Liver (tissue), 9 donors: ENCODE results near the gene PEX11G. TPM values are rescaled to one million over a fixed set of nuclear protein-coding genes. Genes with fewer than 3 reads are reported as not detected.
"Not testable (repeated sequence)": the region's sequence is repeated elsewhere in the genome, so short reads cannot be mapped to it uniquely, and the experiment has no call there.

Source experiments
- DNase-seq: peaks from one replicate; pipeline ENCODE4 v3.0.0-alpha.2; 2017; ENCODE audit warnings: low spot score
- H3K27ac ChIP-seq, 2 donors: one replicate each; pipeline ENCODE4 v1.7.0; 2013; ENCODE audit warnings: inconsistent platforms in 2 of 2, low read length in 2 of 2, control low read depth in 1 of 2, low read depth in 1 of 2, mild to moderate bottlenecking in 1 of 2
- H3K27me3 ChIP-seq, 4 donors: one replicate each; pipeline versions ENCODE4 v1.6.1 to v1.7.0; 2013; ENCODE audit warnings: low read length in 3 of 4, inconsistent platforms in 1 of 4, mild to moderate bottlenecking in 1 of 4, moderate library complexity in 1 of 4; ENCODE audit not compliant: control insufficient read depth in 4 of 4, insufficient read depth in 4 of 4
- H3K36me3 ChIP-seq, 4 donors: one replicate each; pipeline versions ENCODE4 v1.6.1 to v1.7.0; 2013; ENCODE audit warnings: low read length in 3 of 4, mild to moderate bottlenecking in 3 of 4, low read depth in 1 of 4, moderate library complexity in 1 of 4; ENCODE audit not compliant: control insufficient read depth in 4 of 4, insufficient read depth in 3 of 4
- H3K4me1 ChIP-seq, 4 donors: one replicate each; pipeline versions ENCODE4 v1.6.1 to v1.7.0; 2013; ENCODE audit warnings: low read length in 3 of 4, mild to moderate bottlenecking in 3 of 4, moderate library complexity in 1 of 4; ENCODE audit not compliant: control insufficient read depth in 4 of 4, insufficient read depth in 4 of 4
- H3K4me3 ChIP-seq, 3 donors: one replicate each; pipeline versions ENCODE4 v1.6.1 to v1.7.0; 2013; ENCODE audit warnings: low read length in 3 of 3, control low read depth in 1 of 3, low read depth in 1 of 3, mild to moderate bottlenecking in 1 of 3
- H3K9ac ChIP-seq, 2 donors: one replicate each; pipeline ENCODE4 v1.7.0; 2013; ENCODE audit warnings: low read length in 2 of 2, mild to moderate bottlenecking in 2 of 2, moderate library complexity in 2 of 2, control low read depth in 1 of 2, low read depth in 1 of 2
- H3K9me3 ChIP-seq, 4 donors: one replicate each; pipeline versions ENCODE4 v1.6.1 to v1.7.0; 2013; ENCODE audit warnings: low read length in 3 of 4; ENCODE audit not compliant: control insufficient read depth in 4 of 4
- CTCF ChIP-seq: fragments of 150-350 bp; IDR thresholded peaks from 2 replicates; pipeline ENCODE4 v1.5.1; 2017; ENCODE audit warnings: improper control_type of control experiment, low read depth, low read length; ENCODE audit not compliant: missing input control
- EGR1 ChIP-seq, 2 donors: IDR thresholded peaks; 2 replicates each; pipeline ENCODE4 v1.6.1; 2016 to 2018; ENCODE audit warnings: antibody characterized with exemption in 2 of 2, low read depth in 2 of 2
- FOXA1 ChIP-seq: IDR thresholded peaks from 2 replicates; pipeline ENCODE4 v1.6.1; 2016; ENCODE audit warnings: antibody characterized with exemption
- FOXA2 ChIP-seq: IDR thresholded peaks from 2 replicates; pipeline ENCODE4 v1.6.1; 2016; ENCODE audit warnings: antibody characterized with exemption
- HNF4A ChIP-seq, 2 donors: conservative IDR thresholded peaks; 2 replicates each; pipeline ENCODE4 v1.6.1; 2016; ENCODE audit warnings: antibody characterized with exemption in 2 of 2, mild to moderate bottlenecking in 2 of 2
- HNF4G ChIP-seq: IDR thresholded peaks from 2 replicates; pipeline ENCODE4 v1.6.1; 2016; ENCODE audit warnings: antibody characterized with exemption
- JUND ChIP-seq, 2 donors: IDR thresholded peaks; 2 replicates each; pipeline ENCODE4 v1.6.1; 2016; ENCODE audit warnings: antibody characterized with exemption in 2 of 2
- NR2F2 ChIP-seq: IDR thresholded peaks from 2 replicates; pipeline ENCODE4 v1.6.1; 2016; ENCODE audit warnings: antibody characterized with exemption
- RAD21 ChIP-seq, 2 donors: IDR thresholded peaks; 2 replicates each; pipeline ENCODE4 v1.6.1; 2016; ENCODE audit warnings: antibody characterized with exemption in 2 of 2, mild to moderate bottlenecking in 2 of 2
- REST ChIP-seq: IDR thresholded peaks from 2 replicates; pipeline ENCODE4 v1.6.1; 2016; ENCODE audit warnings: antibody characterized with exemption, mild to moderate bottlenecking
- RXRA ChIP-seq, 2 donors: IDR thresholded peaks; 2 replicates each; pipeline ENCODE4 v1.6.1; 2017 to 2018; ENCODE audit warnings: antibody characterized with exemption in 2 of 2, mild to moderate bottlenecking in 1 of 2
- SP1 ChIP-seq: IDR thresholded peaks from 2 replicates; pipeline ENCODE4 v1.6.1; 2018; ENCODE audit warnings: antibody characterized with exemption, mild to moderate bottlenecking
- ZBTB33 ChIP-seq: IDR thresholded peaks from 2 replicates; pipeline ENCODE4 v1.6.1; 2016; ENCODE audit warnings: antibody characterized with exemption
- WGBS: extraction: QIAGEN DNeasy Blood & Tissue Kit; methylation state at CpG from one replicate; pipeline ENCODE4 v1.1.7; 2013; 5-methylcytosine and 5-hydroxymethylcytosine counted together
- polyA plus RNA-seq, 2 donors: library from polyadenylated mRNA; stranded (reverse) in 1 of 2; unstranded in 1 of 2; fragments of 200-250 nt in 1 of 2; fragments of >200 nt in 1 of 2; fragmentation: Nextera tagmentation in 1 of 2; extraction: Ambion mirVana in 1 of 2; gene quantifications; one replicate each; pipeline versions ENCODE4 v1.2.1 to v1.2.3, GENCODE V29; 2013 to 2015
- total RNA-seq, 2 donors: library from RNA; depleted of rRNA; stranded (reverse); fragments of >200 nt; gene quantifications; one replicate each; pipeline ENCODE4 v1.2.3, GENCODE V29; 2014
- donor health status: healthy.
- donor health status: healthy.
- donor health status: healthy.
- donor health status: healthy.
- donor health status: healthy.

The PEX11G gene
- total and polyA plus RNA-seq, 4 donors = 1.9 to 10.9 (median 8.2) TPM

- 95% methylated on average over 10 of the region's 10 CpGs for WGBS
Measured at GRCh38 chr19:7434391-7434790, 54.4 kb downstream of the PEX11G start.

GRCh38 chr19:7433456-7433855 lies 55.4 kb downstream of the PEX11G start:
- not testable (repeated sequence) for H3K4me3 ChIP-seq, H3K27ac ChIP-seq, H3K27me3 ChIP-seq, H3K36me3 ChIP-seq, DNase-seq, H3K9me3 ChIP-seq, H3K4me1 ChIP-seq, H3K9ac ChIP-seq
- WGBS = 93% methylated on average over 7 of the region's 7 CpGs

More at GRCh38 chr19:7434391-7434790, 54.4 kb downstream of the PEX11G start:
- TF ChIP-seq HNF4A (conservative IDR thresholded peaks at IDR 0.05) (no peak), RXRA (IDR thresholded peaks at IDR 0.05) (no peak), HNF4G (no peak), NR2F2 (no peak), JUND (IDR thresholded peaks at IDR 0.05) (no peak), SP1 (no peak), FOXA2 (no peak)
- Histone ChIP-seq H3K9me3 (no peaks in the 10 kb centered on the region), H3K27ac (no peak overlapping the region), H3K4me3 (no peak overlapping the region), H3K36me3 (peaks cover 0 to 4% (median 3%) of the 10 kb centered on the region in 4 donors), H3K27me3 (no peaks in the 10 kb centered on the region), H3K9ac (no peak overlapping the region), H3K4me1 (no peaks in the 10 kb centered on the region)
- no peak for DNase-seq

- H3K4me1 ChIP-seq = no peaks in the 10 kb centered on the region
- peaks cover 0 to 3% (median 2%) of the 10 kb centered on the region in 4 donors for H3K36me3 ChIP-seq
- H3K27ac ChIP-seq = no peak overlapping the region
- H3K9me3 ChIP-seq = no peaks in the 10 kb centered on the region
- no peak overlapping the region for H3K4me3 ChIP-seq
- no peak for TF ChIP-seq JUND (IDR thresholded peaks at IDR 0.05)
- TF ChIP-seq FOXA1 = no peak
- TF ChIP-seq EGR1 (IDR thresholded peaks at IDR 0.05; ENCODE audit: low read depth in 2 of 2) = no peak
- H3K9ac ChIP-seq = no peak overlapping the region
- H3K27me3 ChIP-seq = no peaks in the 10 kb centered on the region
- WGBS = 88% methylated on average over 8 of the region's 8 CpGs
- DNase-seq = no peak
Measured at GRCh38 chr19:7429638-7430282, 59.1 kb downstream of the PEX11G start.

GRCh38 chr19:7428651-7429113 lies 60.2 kb downstream of the PEX11G start:
- no peaks in the 10 kb centered on the region for H3K9me3 ChIP-seq
- H3K4me1 ChIP-seq = no peaks in the 10 kb centered on the region
- TF ChIP-seq REST = no peak
- no peak for TF ChIP-seq RAD21 (IDR thresholded peaks at IDR 0.05)
- no peak for TF ChIP-seq JUND (IDR thresholded peaks at IDR 0.05)
- no peak for TF ChIP-seq ZBTB33
- no peak for TF ChIP-seq FOXA2
- TF ChIP-seq EGR1 (IDR thresholded peaks at IDR 0.05; ENCODE audit: low read depth in 2 of 2) = no peak
- TF ChIP-seq RXRA (IDR thresholded peaks at IDR 0.05) = no peak
- TF ChIP-seq HNF4A (conservative IDR thresholded peaks at IDR 0.05) = no peak
- TF ChIP-seq CTCF = no peak
- no peaks in the 10 kb centered on the region for H3K27me3 ChIP-seq
- H3K4me3 ChIP-seq = no peak overlapping the region
- peaks cover 0 to 3% (median under 1%) of the 10 kb centered on the region in 4 donors for H3K36me3 ChIP-seq
- H3K27ac ChIP-seq = no peak overlapping the region
- H3K9ac ChIP-seq = no peak overlapping the region
- WGBS = 87% methylated on average over 20 of the region's 20 CpGs
- no peak for DNase-seq
